CD14-positive monocyte (primary cell): ENCODE measurements around the gene DAPK1. TPM values are rescaled to one million over a fixed set of nuclear protein-coding genes. Genes with fewer than 3 reads are reported as not detected.

Experiments
- DNase-seq, 3 donors: peaks; one replicate each; pipeline ENCODE4 v3.0.0-alpha.2; 2011 to 2022
- H2AFZ ChIP-seq: 2 replicates; pipeline ENCODE4 v1.6.0; 2012; ENCODE audit warnings: mild to moderate bottlenecking, low read depth, low read length, inconsistent platforms; ENCODE audit not compliant: insufficient read depth, poor library complexity, severe bottlenecking
- H3K27ac ChIP-seq, 2 donors: 1 replicate in 1 of 2; 2 replicates in 1 of 2; pipeline ENCODE4 v1.5.1; 2012 to 2013; ENCODE audit warnings: low read length in 2 of 2, control low read depth in 1 of 2, inconsistent platforms in 1 of 2, low read depth in 1 of 2, mild to moderate bottlenecking in 1 of 2
- H3K27me3 ChIP-seq, 2 donors: one replicate each; pipeline versions ENCODE4 v1.6.0 to v1.6.1; 2011 to 2013; ENCODE audit warnings: low read length in 2 of 2; ENCODE audit not compliant: control insufficient read depth in 2 of 2, insufficient read depth in 2 of 2
- H3K36me3 ChIP-seq, 2 donors: replicated peaks in 1 of 2; 1 replicate in 1 of 2; 2 replicates in 1 of 2; pipeline versions ENCODE4 v1.5.1 to v1.6.1; 2012 to 2013; ENCODE audit warnings: low read length in 2 of 2, control low read depth in 1 of 2, inconsistent platforms in 1 of 2, mild to moderate bottlenecking in 1 of 2; ENCODE audit not compliant: insufficient read depth in 2 of 2, control insufficient read depth in 1 of 2
- H3K4me1 ChIP-seq, 2 donors: 1 replicate in 1 of 2; 2 replicates in 1 of 2; pipeline versions ENCODE4 v1.5.1 to v1.6.1; 2012 to 2013; ENCODE audit warnings: low read length in 2 of 2, control low read depth in 1 of 2, inconsistent platforms in 1 of 2, mild to moderate bottlenecking in 1 of 2, moderate library complexity in 1 of 2; ENCODE audit not compliant: insufficient read depth in 2 of 2, control insufficient read depth in 1 of 2
- H3K4me2 ChIP-seq: replicated peaks from 2 replicates; pipeline ENCODE3; 2012; ENCODE audit warnings: low read length, moderate library complexity, mild to moderate bottlenecking; ENCODE audit not compliant: poor library complexity, severe bottlenecking; ENCODE audit errors: extremely low read depth
- H3K4me3 ChIP-seq, 3 experiments: fragments of 200-600 bp in 1 of 3; sonication (generic) in 1 of 3; replicated peaks in 1 of 3; 1 replicate in 2 of 3; 2 replicates in 1 of 3; pipeline ENCODE4 v1.5.1; 2011 to 2013; ENCODE audit warnings: low read length in 3 of 3, mild to moderate bottlenecking in 3 of 3, control low read depth in 2 of 3, low read depth in 2 of 3, inconsistent platforms in 1 of 3, moderate library complexity in 1 of 3
- H3K79me2 ChIP-seq: 2 replicates; pipeline ENCODE4 v1.6.0; 2012; ENCODE audit warnings: mild to moderate bottlenecking, control low read depth, inconsistent platforms, low read length, moderate library complexity; ENCODE audit not compliant: insufficient read depth
- H3K9ac ChIP-seq: 2 replicates; pipeline ENCODE4 v1.6.0; 2017; ENCODE audit warnings: low read length, mild to moderate bottlenecking; ENCODE audit not compliant: insufficient read depth, poor library complexity, severe bottlenecking
- H3K9me3 ChIP-seq, 2 donors: replicated peaks in 1 of 2; 1 replicate in 1 of 2; 2 replicates in 1 of 2; pipeline versions ENCODE4 v1.5.1 to v1.6.1; 2012 to 2013; ENCODE audit warnings: low read length in 2 of 2, control low read depth in 1 of 2; ENCODE audit not compliant: control insufficient read depth in 1 of 2, insufficient read depth in 1 of 2
- H4K20me1 ChIP-seq: 2 replicates; pipeline ENCODE4 v1.6.0; 2012; ENCODE audit warnings: mild to moderate bottlenecking, low read length, control low read depth, moderate library complexity; ENCODE audit not compliant: insufficient read depth
- H3K27ac Mint-ChIP-seq, 7 donors: one replicate each; pipeline ENCODE4 v1.8.0; 2020; ENCODE audit warnings: mild to moderate bottlenecking in 7 of 7, mixed read lengths in 7 of 7, moderate library complexity in 6 of 7, inconsistent platforms in 2 of 7
- H3K27me3 Mint-ChIP-seq, 3 donors: one replicate each; pipeline ENCODE4 v1.8.0; 2021 to 2022; ENCODE audit warnings: low read depth in 3 of 3, mild to moderate bottlenecking in 3 of 3, mixed read lengths in 3 of 3, moderate library complexity in 3 of 3, inconsistent platforms in 1 of 3
- H3K36me3 Mint-ChIP-seq, 2 donors: one replicate each; pipeline ENCODE4 v1.8.0; 2020; ENCODE audit warnings: mixed read lengths in 2 of 2, inconsistent platforms in 1 of 2, mild to moderate bottlenecking in 1 of 2
- H3K4me1 Mint-ChIP-seq: one replicate; pipeline ENCODE4 v1.8.0; 2020; ENCODE audit warnings: mild to moderate bottlenecking, mixed read lengths
- H3K4me3 Mint-ChIP-seq, 2 donors: one replicate each; pipeline ENCODE4 v1.8.0; 2020; ENCODE audit warnings: mild to moderate bottlenecking in 2 of 2, mixed read lengths in 2 of 2, moderate library complexity in 1 of 2
- H3K9me3 Mint-ChIP-seq, 7 donors: one replicate each; pipeline ENCODE4 v1.8.0; 2020 to 2022; ENCODE audit warnings: mixed read lengths in 7 of 7, mild to moderate bottlenecking in 6 of 7, moderate library complexity in 6 of 7, inconsistent platforms in 2 of 7
- CTCF ChIP-seq: fragments of 200-600 bp; IDR thresholded peaks from one replicate; pipeline ENCODE4 v1.8.0; 2022; ENCODE audit warnings: antibody characterized with exemption, mild to moderate bottlenecking
- WGBS: methylation state at CpG from one replicate; pipeline ENCODE4 v1.1.5; 2013; ENCODE audit warnings: missing lambda C conversion rate; ENCODE audit not compliant: insufficient coverage; 5-methylcytosine and 5-hydroxymethylcytosine counted together
- intact Hi-C, 2 donors: fragments of 100-400 bp; cut with micrococcal nuclease; formaldehyde crosslinking; loops; one replicate each; pipeline versions ENCODE4 v1.15.0 to v1.15.1; 2023
- polyA plus RNA-seq, 3 donors: library from polyadenylated mRNA; depleted of rRNA in 1 of 3; unstranded in 2 of 3; stranded (reverse) in 1 of 3; fragments of 300-500 nt in 2 of 3; fragments of >200 nt in 1 of 3; fragmentation: Illumina TruSeq in 2 of 3; gene quantifications; 1 replicate in 2 of 3; 2 replicates in 1 of 3; pipeline ENCODE4 v1.2.3, GENCODE V29; 2012 to 2021

Gene DAPK1
- polyA plus RNA-seq, 3 donors = 24.1 to 102 (median 44.4) TPM

- peaks cover 13 to 18% of the 10 kb centered on the region in 2 donors for H3K4me1 ChIP-seq
- peaks cover 23% of the 10 kb centered on the region for H3K79me2 ChIP-seq
- H3K4me1 Mint-ChIP-seq = peaks cover 27% of the 10 kb centered on the region
- no peak for TF ChIP-seq CTCF
- peaks cover 0 to 2% (median 0%) of the 10 kb centered on the region in 7 donors for H3K9me3 Mint-ChIP-seq
- no peaks in the 10 kb centered on the region for H3K9me3 ChIP-seq
- H3K27me3 Mint-ChIP-seq = peaks cover 0 to 6% (median 2%) of the 10 kb centered on the region in 3 donors
- H3K9ac ChIP-seq = no peak overlapping the region
- no peak overlapping the region for H3K27ac ChIP-seq
- no peak overlapping the region for H3K4me3 ChIP-seq
- H3K4me3 Mint-ChIP-seq = no peak overlapping the region
- H4K20me1 ChIP-seq = peaks cover 74% of the 10 kb centered on the region
- H3K36me3 Mint-ChIP-seq = peaks cover 60 to 70% of the 10 kb centered on the region in 2 donors
- intact Hi-C loops = no loop called here
- H3K4me2 ChIP-seq = no peak overlapping the region
- H3K27me3 ChIP-seq = no peaks in the 10 kb centered on the region
- no peak overlapping the region for H3K27ac Mint-ChIP-seq
- 95% methylated on average over 2 of the region's 5 CpGs for WGBS
- peaks cover 0 to 51% of the 10 kb centered on the region in 2 donors for H3K36me3 ChIP-seq
- no peak for DNase-seq
- H2AFZ ChIP-seq = no peak overlapping the region
These were observed 26.4 kb downstream of the DAPK1 start for GRCh38 chr9:87524061-87524460.

- Histone ChIP-seq H3K79me2 (peaks cover 10% of the 10 kb centered on the region), H3K4me1 (peaks cover 18 to 23% of the 10 kb centered on the region in 2 donors), H3K4me2 (no peak overlapping the region), H3K9me3 (no peaks in the 10 kb centered on the region), H3K4me3 (no peak overlapping the region), H3K9ac (no peak overlapping the region), H3K27ac (no peak overlapping the region), H4K20me1 (peaks cover 75% of the 10 kb centered on the region), H3K27me3 (no peaks in the 10 kb centered on the region), H2AFZ (no peak overlapping the region), H3K36me3 (peaks cover 0 to 46% of the 10 kb centered on the region in 2 donors)
- DNase-seq = no peak
- no peak for TF ChIP-seq CTCF
- WGBS = 100% methylated on average over 3 of the region's 9 CpGs
- peaks cover 30% of the 10 kb centered on the region for H3K4me1 Mint-ChIP-seq
- peaks cover 0 to 2% (median 0%) of the 10 kb centered on the region in 7 donors for H3K9me3 Mint-ChIP-seq
- H3K36me3 Mint-ChIP-seq = peaks cover 49 to 59% of the 10 kb centered on the region in 2 donors
- intact Hi-C loops = no loop called here
- H3K27ac Mint-ChIP-seq = peak overlapping the region in 1 of 7 donors; percentile 66
- H3K4me3 Mint-ChIP-seq = no peak overlapping the region
- peaks cover 0 to 6% (median 2%) of the 10 kb centered on the region in 3 donors for H3K27me3 Mint-ChIP-seq
These were observed 28.1 kb downstream of the DAPK1 start for GRCh38 chr9:87525546-87526303.
